HepG2 (cell line): ENCODE measurements around the gene IQCC. TPM values are rescaled to one million over a fixed set of nuclear protein-coding genes. Genes with fewer than 3 reads are reported as not detected.

ENCODE experiments used
- GFI1 ChIP-seq: sonication (generic); formaldehyde crosslinking; IDR thresholded peaks from 2 replicates; pipeline ENCODE4 v1.5.0; 2020; ENCODE audit warnings: missing genetic modification reagents, mild to moderate bottlenecking, borderline replicate concordance
- HOXA9 ChIP-seq: sonication (generic); formaldehyde crosslinking; IDR thresholded peaks from 2 replicates; pipeline ENCODE4 v1.8.1; 2022; ENCODE audit warnings: missing genetic modification reagents, mild to moderate bottlenecking, moderate library complexity, borderline replicate concordance
- MIER3 ChIP-seq: IDR thresholded peaks from 2 replicates; pipeline ENCODE4 v1.6.1; 2016; ENCODE audit warnings: missing compliant biosample characterization, borderline replicate concordance
- RERE ChIP-seq: IDR thresholded peaks from 2 replicates; pipeline ENCODE4 v1.6.1; 2016; ENCODE audit warnings: low read depth, missing genetic modification reagents, missing compliant biosample characterization
- TEAD3 ChIP-seq: optimal IDR thresholded peaks from 2 replicates; pipeline ENCODE3; 2016; ENCODE audit warnings: borderline replicate concordance
- ZBTB10 ChIP-seq: sonication (generic); formaldehyde crosslinking; IDR thresholded peaks from 2 replicates; pipeline ENCODE4 v1.4.0; 2020; ENCODE audit warnings: missing genetic modification reagents, borderline replicate concordance
- ZGPAT ChIP-seq: IDR thresholded peaks from 2 replicates; pipeline ENCODE4 v1.6.1; 2016; ENCODE audit warnings: mild to moderate bottlenecking
- ZMYM4 ChIP-seq: sonication (generic); formaldehyde crosslinking; IDR thresholded peaks from 2 replicates; pipeline ENCODE4 v1.8.1; 2023; ENCODE audit warnings: mild to moderate bottlenecking, missing genetic modification reagents
- ZNF20 ChIP-seq: sonication (generic); formaldehyde crosslinking; IDR thresholded peaks from 2 replicates; pipeline ENCODE4 v1.4.0; 2020; ENCODE audit warnings: mild to moderate bottlenecking, moderate library complexity, missing genetic modification reagents
- ZNF260 ChIP-seq: sonication (generic); formaldehyde crosslinking; IDR thresholded peaks from 2 replicates; pipeline ENCODE4 v1.4.0; 2020; ENCODE audit warnings: missing genetic modification reagents, low read depth, mild to moderate bottlenecking, borderline replicate concordance
- ZNF761 ChIP-seq: sonication (generic); formaldehyde crosslinking; conservative IDR thresholded peaks from 2 replicates; pipeline ENCODE4 v1.4.0; 2020; ENCODE audit warnings: mild to moderate bottlenecking, missing genetic modification reagents
- polyA plus RNA-seq, 8 experiments: library from polyadenylated mRNA; depleted of rRNA in 3 of 8; stranded (reverse) in 7 of 8; unstranded in 1 of 8; fragments of >200 nt; fragmentation: Illumina TruSeq in 4 of 8; extraction: Trizol in 4 of 8; gene quantifications; 2 replicates each; pipeline versions ENCODE4 v1.2.1 to v1.2.3, GENCODE V29; 2011 to 2016; ENCODE audit warnings: low read depth in 4 of 8, missing spikeins in 1 of 8, mixed read lengths in 1 of 8; ENCODE audit not compliant: insufficient read depth in 1 of 8
- total RNA-seq, 5 experiments: library from RNA; depleted of rRNA; stranded (reverse); fragments of >200 nt; fragmentation: Illumina TruSeq; extraction: Trizol; gene quantifications; 2 replicates each; pipeline ENCODE4 v1.2.3, GENCODE V29; 2016; ENCODE audit warnings: low read depth in 1 of 5

IQCC gene
- total and polyA plus RNA-seq, 2 of the 13 experiments (the other 11 are each of a cell fraction or from before 2014, with no cell fraction given): 1.7 to 3.0 TPM

DNA sequence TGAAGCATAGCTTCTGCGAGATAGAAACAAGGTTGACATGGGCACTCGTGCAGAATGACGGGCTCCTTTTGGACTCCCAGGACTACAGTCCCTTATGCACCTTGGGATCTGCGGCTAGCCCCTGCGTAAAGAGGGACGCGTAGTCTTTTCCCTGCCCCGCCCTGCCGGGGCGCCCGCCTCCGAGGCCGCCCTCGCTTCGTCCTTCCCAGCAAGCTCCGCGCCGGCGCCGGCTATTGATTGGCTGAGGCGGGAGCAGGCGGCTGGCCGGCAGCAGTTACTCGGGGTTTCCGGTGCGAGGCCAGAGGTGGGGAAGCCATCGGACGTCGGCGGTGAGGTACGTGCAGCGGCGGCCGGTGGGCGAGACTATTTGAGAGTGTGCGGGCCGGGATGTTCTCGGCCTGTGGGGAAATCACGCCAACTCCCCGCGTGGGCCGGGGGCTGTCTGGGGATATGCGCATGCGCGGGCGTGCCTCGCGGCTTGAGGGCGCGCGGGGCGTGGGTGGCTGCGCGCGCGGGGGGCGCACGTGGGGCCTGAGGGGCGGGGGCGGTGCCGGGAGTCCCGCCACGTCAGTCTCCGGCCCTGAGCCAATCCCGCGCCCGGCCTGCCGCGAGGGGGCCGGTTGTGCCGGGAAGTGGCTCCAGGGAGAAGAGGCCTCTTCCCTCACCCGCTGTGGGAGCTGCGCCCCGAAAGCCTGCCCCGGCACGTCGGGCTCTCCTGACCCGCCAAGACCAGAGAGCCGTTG is 25.9 kb upstream of the IQCC start, which contains the start of gene TXLNA (continued):
- TF ChIP-seq ZGPAT (CRISPR knock-in tag) (peak; percentile 81), GFI1 (CRISPR knock-in tag) (no peak; the same call in 1 of the 2 replicates), ZNF761 (CRISPR knock-in tag) (no peak), ZMYM4 (CRISPR knock-in tag) (peak; percentile 79), ZNF20 (CRISPR knock-in tag) (no peak), ZBTB10 (CRISPR knock-in tag) (peak; percentile 38), TEAD3 (no peak), MIER3 (CRISPR knock-in tag) (no peak; the same call in none of the 2 replicates), ZNF260 (CRISPR knock-in tag) (no peak), RERE (CRISPR knock-in tag) (no peak), HOXA9 (peak; percentile 96)
